ENCODE results near the gene CCL20. TPM values are rescaled to one million over a fixed set of nuclear protein-coding genes. Genes with fewer than 3 reads are reported as not detected.
A peak's percentile ranks its signal among the peaks of the same experiment; 100 is the strongest.

The CCL20 gene
- total RNA-seq, 1 donor from 2014 or later, result 3.7 TPM

- H3K27me3 ChIP-seq (ENCODE audit: control insufficient read depth, insufficient read depth, low read length), result no peaks in the 10 kb centered on the region
- DNase-seq (ENCODE audit: low read depth) (no peak), FAIRE-seq (no peak)
- H3K4me3 ChIP-seq (ENCODE audit: low read depth, low read length), result no peak overlapping the region
- no peaks in the 10 kb centered on the region for H3K36me3 ChIP-seq (ENCODE audit: control insufficient read depth, insufficient read depth, low read length)
- TF ChIP-seq, protein P1, sequence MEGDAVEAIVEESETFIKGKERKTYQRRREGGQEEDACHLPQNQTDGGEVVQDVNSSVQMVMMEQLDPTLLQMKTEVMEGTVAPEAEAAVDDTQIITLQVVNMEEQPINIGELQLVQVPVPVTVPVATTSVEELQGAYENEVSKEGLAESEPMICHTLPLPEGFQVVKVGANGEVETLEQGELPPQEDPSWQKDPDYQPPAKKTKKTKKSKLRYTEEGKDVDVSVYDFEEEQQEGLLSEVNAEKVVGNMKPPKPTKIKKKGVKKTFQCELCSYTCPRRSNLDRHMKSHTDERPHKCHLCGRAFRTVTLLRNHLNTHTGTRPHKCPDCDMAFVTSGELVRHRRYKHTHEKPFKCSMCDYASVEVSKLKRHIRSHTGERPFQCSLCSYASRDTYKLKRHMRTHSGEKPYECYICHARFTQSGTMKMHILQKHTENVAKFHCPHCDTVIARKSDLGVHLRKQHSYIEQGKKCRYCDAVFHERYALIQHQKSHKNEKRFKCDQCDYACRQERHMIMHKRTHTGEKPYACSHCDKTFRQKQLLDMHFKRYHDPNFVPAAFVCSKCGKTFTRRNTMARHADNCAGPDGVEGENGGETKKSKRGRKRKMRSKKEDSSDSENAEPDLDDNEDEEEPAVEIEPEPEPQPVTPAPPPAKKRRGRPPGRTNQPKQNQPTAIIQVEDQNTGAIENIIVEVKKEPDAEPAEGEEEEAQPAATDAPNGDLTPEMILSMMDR (IDR thresholded peaks at IDR 0.05; ENCODE audit: insufficient read depth, low read length, severe bottlenecking), result no peak
Observed at GRCh38 chr2:227782804-227783203, 30.8 kb upstream of the CCL20 start.

- no peak for FAIRE-seq
- TF ChIP-seq, protein P1 (IDR thresholded peaks at IDR 0.05; ENCODE audit: insufficient read depth, low read length, severe bottlenecking), result no peak
Observed at GRCh38 chr2:227783404-227784138, 30.1 kb upstream of the CCL20 start.

DNA sequence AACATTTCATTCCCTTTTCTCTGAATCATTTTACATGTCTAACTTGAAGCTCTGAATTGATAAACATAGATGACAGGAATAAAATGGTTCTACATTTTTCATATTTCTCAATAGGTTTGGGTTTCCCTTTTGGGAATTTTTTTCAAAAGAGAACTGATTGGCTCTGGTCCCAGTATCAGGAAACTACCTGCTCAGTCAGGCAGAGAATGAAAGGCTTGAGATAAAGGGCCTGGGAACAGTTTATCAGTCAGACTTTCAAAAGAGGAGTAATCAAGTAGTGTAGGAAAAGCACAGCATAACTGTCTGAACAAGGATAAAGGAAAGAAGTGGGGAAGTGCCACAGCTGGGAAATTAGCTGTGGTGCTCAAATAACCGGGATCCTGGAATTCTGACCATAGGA is 28.3 kb upstream of the CCL20 start:
- H3K36me3 ChIP-seq (ENCODE audit: control insufficient read depth, insufficient read depth, low read length), result no peaks in the 10 kb centered on the region
- H3K4me3 ChIP-seq (ENCODE audit: low read depth, low read length), result no peak overlapping the region
- H3K27me3 ChIP-seq (ENCODE audit: control insufficient read depth, insufficient read depth, low read length), result no peaks in the 10 kb centered on the region
- peak; percentile 70 for DNase-seq (ENCODE audit: low read depth)
- TF ChIP-seq, protein P1 (IDR thresholded peaks at IDR 0.05; ENCODE audit: insufficient read depth, low read length, severe bottlenecking), result no peak
- no peak for FAIRE-seq

More at GRCh38 chr2:227783404-227784138, 30.1 kb upstream of the CCL20 start:
- H3K27me3 ChIP-seq (ENCODE audit: control insufficient read depth, insufficient read depth, low read length), result no peaks in the 10 kb centered on the region
- no peaks in the 10 kb centered on the region for H3K36me3 ChIP-seq (ENCODE audit: control insufficient read depth, insufficient read depth, low read length)
- no peak for DNase-seq (ENCODE audit: low read depth)
- no peak overlapping the region for H3K4me3 ChIP-seq (ENCODE audit: low read depth, low read length)

DNA sequence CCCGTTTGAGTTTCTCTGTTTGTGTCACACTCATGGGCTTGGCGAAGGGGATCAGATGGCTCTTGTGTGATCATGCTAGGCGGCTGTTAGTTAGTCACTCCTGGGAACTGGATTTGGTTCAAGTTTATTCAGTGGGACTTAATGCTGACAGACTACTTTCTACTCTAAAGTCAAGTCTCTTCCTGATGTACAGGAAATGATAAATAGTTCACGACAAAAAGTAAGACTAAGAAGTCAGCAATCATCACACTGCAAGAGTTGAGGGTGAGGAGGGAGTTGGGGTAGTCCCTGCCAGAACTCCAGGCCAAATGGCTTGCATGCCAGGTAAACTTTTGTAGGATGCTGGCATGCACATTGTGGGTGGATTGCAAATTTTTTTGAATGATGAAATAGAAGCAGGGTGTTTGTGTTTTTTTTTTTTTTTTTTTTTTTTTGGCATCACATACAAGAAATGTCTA is 25.1 kb upstream of the CCL20 start:
- no peak overlapping the region for H3K4me3 ChIP-seq (ENCODE audit: low read depth, low read length)
- DNase-seq (ENCODE audit: low read depth) (peak; percentile 98), FAIRE-seq (peak; percentile 81)
- H3K36me3 ChIP-seq (ENCODE audit: control insufficient read depth, insufficient read depth, low read length), result no peaks in the 10 kb centered on the region
- no peaks in the 10 kb centered on the region for H3K27me3 ChIP-seq (ENCODE audit: control insufficient read depth, insufficient read depth, low read length)
- TF ChIP-seq, protein P1 (IDR thresholded peaks at IDR 0.05; ENCODE audit: insufficient read depth, low read length, severe bottlenecking), result no peak

GRCh38 chr2:227789803-227790202 is 23.8 kb upstream of the CCL20 start:
- FAIRE-seq, result no peak
- TF ChIP-seq, protein P1 (IDR thresholded peaks at IDR 0.05; ENCODE audit: insufficient read depth, low read length, severe bottlenecking), result no peak
- no peak overlapping the region for H3K4me3 ChIP-seq (ENCODE audit: low read depth, low read length)
- H3K27me3 ChIP-seq (ENCODE audit: control insufficient read depth, insufficient read depth, low read length), result no peaks in the 10 kb centered on the region
- DNase-seq (ENCODE audit: low read depth), result peak; percentile 83
- H3K36me3 ChIP-seq (ENCODE audit: control insufficient read depth, insufficient read depth, low read length), result no peaks in the 10 kb centered on the region

Measured in bronchial epithelial cell (primary cell).